ES-I3 (cell line): ENCODE results near the gene CHMP2A.
"Not testable (repeated sequence)": the region's sequence is repeated elsewhere in the genome, so short reads cannot be mapped to it uniquely, and the experiment has no call there.

Experiments
- H3K36me3 ChIP-seq: 2 replicates; pipeline ENCODE4 v1.6.1; 2013; ENCODE audit warnings: mild to moderate bottlenecking, low read length, control low read depth, moderate library complexity; ENCODE audit not compliant: insufficient read depth
- H3K4me1 ChIP-seq: 2 replicates; pipeline ENCODE4 v1.6.1; 2013; ENCODE audit warnings: mild to moderate bottlenecking, control low read depth, low read length; ENCODE audit not compliant: insufficient read depth
- H3K9ac ChIP-seq: 2 replicates; pipeline ENCODE4 v1.6.1; 2013; ENCODE audit warnings: low read depth, mild to moderate bottlenecking, low read length, moderate library complexity
- H3K9me3 ChIP-seq: 2 replicates; pipeline ENCODE4 v1.6.1; 2013; ENCODE audit warnings: mild to moderate bottlenecking, low read length, moderate library complexity; ENCODE audit not compliant: control insufficient read depth, insufficient read depth

The CHMP2A gene

GRCh38 chr19:58542641-58543372, 12.1 kb downstream of the CHMP2A start:
- not testable (repeated sequence) for H3K9me3 ChIP-seq, H3K4me1 ChIP-seq
- peaks cover 15% of the 10 kb centered on the region for H3K36me3 ChIP-seq
- peak overlapping the region; percentile 89; the same call in 1 of the 2 replicates for H3K9ac ChIP-seq

GRCh38 chr19:58539169-58539559, 15.7 kb downstream of the CHMP2A start:
- H3K9ac ChIP-seq = peak overlapping the region; percentile 55; the same call in 1 of the 2 replicates

GRCh38 chr19:58538257-58539168, 16.4 kb downstream of the CHMP2A start:
- Histone ChIP-seq H3K4me1 (no peaks in the 10 kb centered on the region; the same call in 1 of the 2 replicates), H3K36me3 (no peaks in the 10 kb centered on the region), H3K9me3 (no peaks in the 10 kb centered on the region), H3K9ac (peak overlapping the region; percentile 55)

More at GRCh38 chr19:58539169-58539559, 15.7 kb downstream of the CHMP2A start:
- not testable (repeated sequence) for H3K9me3 ChIP-seq, H3K4me1 ChIP-seq, H3K36me3 ChIP-seq

- H3K36me3 ChIP-seq = no peaks in the 10 kb centered on the region
- H3K4me1 ChIP-seq = no peaks in the 10 kb centered on the region; the same call in 1 of the 2 replicates
- H3K9ac ChIP-seq = peak overlapping the region; percentile 55
- H3K9me3 ChIP-seq = no peaks in the 10 kb centered on the region
Observed at GRCh38 chr19:58536852-58537798, 17.8 kb downstream of the CHMP2A start.

- H3K9me3 ChIP-seq = no peaks in the 10 kb centered on the region
- H3K9ac ChIP-seq = no peak overlapping the region
- no peaks in the 10 kb centered on the region; the same call in 1 of the 2 replicates for H3K4me1 ChIP-seq
- H3K36me3 ChIP-seq = no peaks in the 10 kb centered on the region
Observed at GRCh38 chr19:58535857-58536256, 19.0 kb downstream of the CHMP2A start.

- H3K9ac ChIP-seq = no peak overlapping the region
- no peaks in the 10 kb centered on the region for H3K36me3 ChIP-seq
- H3K9me3 ChIP-seq = no peaks in the 10 kb centered on the region
- H3K4me1 ChIP-seq = no peaks in the 10 kb centered on the region
Observed at GRCh38 chr19:58531034-58531840, 23.7 kb downstream of the CHMP2A start.

GRCh38 chr19:58529405-58529804, 25.5 kb downstream of the CHMP2A start:
- no peaks in the 10 kb centered on the region for H3K9me3 ChIP-seq
- H3K36me3 ChIP-seq = no peaks in the 10 kb centered on the region

GRCh38 chr19:58522709-58523108, 32.2 kb downstream of the CHMP2A start:
- no peaks in the 10 kb centered on the region for H3K9me3 ChIP-seq
- H3K36me3 ChIP-seq = no peaks in the 10 kb centered on the region
- no peak overlapping the region for H3K9ac ChIP-seq
- H3K4me1 ChIP-seq = peaks cover 13% of the 10 kb centered on the region

More at GRCh38 chr19:58529405-58529804, 25.5 kb downstream of the CHMP2A start:
- Histone ChIP-seq H3K4me1 (no peaks in the 10 kb centered on the region), H3K9ac (no peak overlapping the region)

GRCh38 chr19:58521651-58522050, 33.3 kb downstream of the CHMP2A start:
- Histone ChIP-seq H3K9me3 (no peaks in the 10 kb centered on the region), H3K36me3 (no peaks in the 10 kb centered on the region), H3K4me1 (peaks cover 13% of the 10 kb centered on the region), H3K9ac (peak overlapping the region; percentile 56)

GRCh38 chr19:58520257-58520599, 34.7 kb downstream of the CHMP2A start:
- no peaks in the 10 kb centered on the region for H3K36me3 ChIP-seq
- H3K4me1 ChIP-seq = peaks cover 21% of the 10 kb centered on the region
- H3K9ac ChIP-seq = peak overlapping the region; percentile 89
- H3K9me3 ChIP-seq = no peaks in the 10 kb centered on the region

- Histone ChIP-seq H3K9me3 (no peaks in the 10 kb centered on the region), H3K36me3 (no peaks in the 10 kb centered on the region), H3K9ac (peak within 1 kb of the TSS; percentile 89), H3K4me1 (peaks cover 21% of the 10 kb centered on the region)
Observed at GRCh38 chr19:58519355-58520256, 35.3 kb downstream of the CHMP2A start, which contains the start of gene ZBTB45. ZBTB45 (minus strand) TSS chr19:58519810; CDS start chr19:58517673, 2,137 bp downstream.

GRCh38 chr19:58519087-58519354, 35.9 kb downstream of the CHMP2A start:
- Histone ChIP-seq H3K9ac (peak overlapping the region; percentile 89), H3K4me1 (peaks cover 21% of the 10 kb centered on the region), H3K9me3 (no peaks in the 10 kb centered on the region), H3K36me3 (no peaks in the 10 kb centered on the region)
